Measurements from ENCODE around the gene SRGAP3.

SRGAP3 gene

DNA sequence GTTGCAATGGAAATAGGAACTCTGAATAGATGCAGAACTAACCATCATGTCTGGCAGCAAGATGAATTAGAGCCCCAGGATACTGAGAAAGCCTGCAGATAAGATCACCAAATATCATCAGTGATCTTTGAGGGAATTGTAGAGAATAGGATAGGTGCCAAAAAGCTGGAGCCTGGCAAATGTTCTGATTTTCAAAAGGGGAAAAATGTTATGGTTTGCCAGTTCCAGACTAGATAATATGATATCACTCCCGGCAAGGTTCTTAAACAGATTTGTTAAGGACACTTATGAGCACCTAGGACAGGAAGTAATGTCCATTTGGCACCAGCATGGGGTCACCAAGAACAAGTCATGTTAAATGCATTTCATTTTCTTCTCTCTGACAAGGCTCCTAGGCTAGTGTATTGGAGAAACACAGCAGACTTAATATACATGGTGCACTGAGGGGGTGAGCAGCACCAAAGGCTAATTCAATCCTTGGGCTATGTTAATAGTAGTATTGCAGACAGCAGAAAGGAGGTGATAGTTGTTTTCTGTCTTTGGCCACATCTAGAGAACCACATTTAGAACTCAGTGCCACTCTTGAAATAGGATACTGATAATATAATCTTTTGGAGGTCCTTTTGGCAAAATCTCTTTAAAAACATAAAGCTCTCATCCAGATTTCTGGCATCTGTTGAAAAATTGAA lies 4.8 kb downstream of the SRGAP3 start:
- no peaks in the 10 kb centered on the region for H3K36me3 ChIP-seq

DNA sequence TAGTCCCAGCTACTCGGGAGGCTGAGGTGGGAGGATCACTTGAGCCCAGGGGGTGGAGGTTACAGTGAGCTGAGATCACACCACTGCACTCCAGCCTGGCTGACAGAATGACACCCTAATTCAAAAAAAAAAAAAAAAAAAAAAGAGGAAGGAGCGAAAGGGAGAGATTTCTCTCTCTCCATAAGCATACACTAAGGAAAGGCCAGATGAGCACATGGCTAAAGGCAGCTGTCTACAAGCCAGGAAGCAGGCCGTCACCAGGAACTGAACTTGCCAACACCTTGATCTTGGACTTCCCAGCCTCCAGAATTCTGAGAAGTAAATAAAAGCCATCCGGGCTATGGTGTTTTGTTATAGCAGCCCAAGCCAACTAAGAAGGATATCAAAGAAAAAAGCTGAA lies 7.5 kb downstream of the SRGAP3 start:
- H3K9ac ChIP-seq, result no peak overlapping the region
- H3K27me3 ChIP-seq, result no peaks in the 10 kb centered on the region
- no peaks in the 10 kb centered on the region for H4K20me1 ChIP-seq
- no peaks in the 10 kb centered on the region for H3K36me3 ChIP-seq
- no peaks in the 10 kb centered on the region for H3K9me3 ChIP-seq
- no peak overlapping the region for H3K4me3 ChIP-seq
- H3K4me2 ChIP-seq, result no peak overlapping the region
- H3K4me1 ChIP-seq, result no peaks in the 10 kb centered on the region; the same call in 1 of the 2 replicates
- H3K27ac ChIP-seq, result no peak overlapping the region
- TF ChIP-seq Cebpa-rat (IDR thresholded peaks at IDR 0.05), result no peak

More for the DNA sequence above, 4.8 kb downstream of the SRGAP3 start:
- Histone ChIP-seq H3K9ac (no peak overlapping the region), H3K4me1 (peaks cover 22% of the 10 kb centered on the region), H3K4me3 (no peak overlapping the region), H3K9me3 (no peaks in the 10 kb centered on the region), H3K27me3 (no peaks in the 10 kb centered on the region), H3K4me2 (no peak overlapping the region), H4K20me1 (no peaks in the 10 kb centered on the region), H3K27ac (no peak overlapping the region)
- no peak for TF ChIP-seq Cebpa-rat (IDR thresholded peaks at IDR 0.05)

DNA sequence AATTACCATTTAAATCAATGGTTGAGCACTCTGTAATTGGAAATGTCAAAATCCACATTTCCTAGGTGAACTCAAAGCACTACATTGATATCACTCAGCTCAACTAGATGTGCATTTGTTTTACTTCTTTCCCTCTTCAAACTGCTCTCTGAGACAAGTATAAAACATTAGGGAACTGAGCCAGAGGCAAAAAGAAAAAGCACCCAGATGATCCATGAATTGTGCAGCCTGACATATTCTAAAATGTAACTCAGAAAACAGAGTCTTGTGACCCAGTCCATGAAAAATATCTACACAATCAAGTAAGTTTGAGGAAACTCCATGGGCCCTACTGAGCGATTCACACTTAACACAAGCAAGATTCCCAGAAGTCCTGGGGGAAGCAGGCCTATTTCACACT lies 9.8 kb downstream of the SRGAP3 start:
- H3K4me1 ChIP-seq, result no peaks in the 10 kb centered on the region

DNA sequence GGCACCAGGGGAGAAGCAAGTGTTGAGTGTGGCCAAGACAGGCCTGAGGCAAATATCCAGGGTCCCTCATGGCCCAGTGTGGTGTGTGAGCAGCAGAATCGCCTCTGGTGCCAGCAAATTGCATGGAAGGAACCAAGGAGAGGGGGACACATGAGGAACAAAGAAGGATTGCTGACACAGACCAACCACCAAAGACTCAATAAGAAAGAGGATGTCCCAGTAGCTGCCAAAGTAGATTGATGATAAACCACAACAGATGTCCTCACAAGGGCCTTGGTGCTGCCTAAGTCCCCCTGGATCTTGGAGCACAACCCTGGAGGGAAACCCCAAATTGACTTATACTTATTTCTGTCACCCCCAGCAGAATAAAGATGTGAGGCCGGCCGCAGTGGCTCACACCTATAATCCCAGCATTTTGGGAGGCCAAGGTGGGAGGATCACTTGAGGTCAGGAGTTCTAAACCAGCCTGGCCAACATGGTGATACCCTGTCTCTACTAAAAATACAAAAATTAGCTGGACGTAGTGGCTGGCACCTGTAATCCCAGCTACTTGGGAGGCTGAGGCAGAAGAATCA lies 10.6 kb downstream of the SRGAP3 start:
- Histone ChIP-seq H3K27me3 (no peaks in the 10 kb centered on the region), H3K4me3 (no peak overlapping the region), H3K9me3 (no peaks in the 10 kb centered on the region), H3K36me3 (peaks cover 3% of the 10 kb centered on the region; the same call in 1 of the 2 replicates), H3K4me1 (no peaks in the 10 kb centered on the region), H4K20me1 (no peaks in the 10 kb centered on the region), H3K27ac (no peak overlapping the region), H3K9ac (no peak overlapping the region), H3K4me2 (no peak overlapping the region)
- TF ChIP-seq Cebpa-rat (IDR thresholded peaks at IDR 0.05), result no peak

More for the DNA sequence above, 9.8 kb downstream of the SRGAP3 start:
- H3K36me3 ChIP-seq, result peaks cover 3% of the 10 kb centered on the region; the same call in 1 of the 2 replicates
- H3K4me2 ChIP-seq, result no peak overlapping the region
- no peaks in the 10 kb centered on the region for H4K20me1 ChIP-seq
- H3K27me3 ChIP-seq, result no peaks in the 10 kb centered on the region
- H3K27ac ChIP-seq, result no peak overlapping the region
- no peak overlapping the region for H3K4me3 ChIP-seq
- H3K9me3 ChIP-seq, result no peaks in the 10 kb centered on the region
- H3K9ac ChIP-seq, result no peak overlapping the region
- no peak for TF ChIP-seq Cebpa-rat (IDR thresholded peaks at IDR 0.05)

DNA sequence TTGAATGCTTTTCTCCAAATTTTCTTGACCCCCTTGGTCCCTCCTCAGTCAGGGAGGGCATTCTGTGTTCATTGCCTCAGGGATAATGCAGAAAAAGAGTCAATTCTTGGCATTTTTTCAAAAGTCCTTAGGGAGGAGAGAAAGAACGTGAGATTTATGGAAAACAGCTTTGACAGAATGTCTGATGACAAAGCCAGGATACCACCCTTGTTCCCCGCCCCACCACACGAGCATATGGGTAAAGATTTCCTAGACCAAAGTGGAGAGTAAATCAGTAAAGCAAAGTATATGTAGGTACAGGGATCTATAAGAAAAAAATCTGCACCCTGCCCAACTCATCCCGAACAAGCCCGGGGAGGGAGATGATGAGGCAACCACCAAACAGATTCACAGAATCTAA lies 11.2 kb downstream of the SRGAP3 start:
- no peak overlapping the region for H3K27ac ChIP-seq
- H3K27me3 ChIP-seq, result no peaks in the 10 kb centered on the region
- peaks cover 3% of the 10 kb centered on the region; the same call in 1 of the 2 replicates for H3K36me3 ChIP-seq
- H3K4me1 ChIP-seq, result no peaks in the 10 kb centered on the region
- H4K20me1 ChIP-seq, result no peaks in the 10 kb centered on the region
- H3K9me3 ChIP-seq, result no peaks in the 10 kb centered on the region
- no peak overlapping the region for H3K4me3 ChIP-seq
- no peak overlapping the region for H3K9ac ChIP-seq
- no peak overlapping the region for H3K4me2 ChIP-seq
- no peak for TF ChIP-seq Cebpa-rat (IDR thresholded peaks at IDR 0.05)

DNA sequence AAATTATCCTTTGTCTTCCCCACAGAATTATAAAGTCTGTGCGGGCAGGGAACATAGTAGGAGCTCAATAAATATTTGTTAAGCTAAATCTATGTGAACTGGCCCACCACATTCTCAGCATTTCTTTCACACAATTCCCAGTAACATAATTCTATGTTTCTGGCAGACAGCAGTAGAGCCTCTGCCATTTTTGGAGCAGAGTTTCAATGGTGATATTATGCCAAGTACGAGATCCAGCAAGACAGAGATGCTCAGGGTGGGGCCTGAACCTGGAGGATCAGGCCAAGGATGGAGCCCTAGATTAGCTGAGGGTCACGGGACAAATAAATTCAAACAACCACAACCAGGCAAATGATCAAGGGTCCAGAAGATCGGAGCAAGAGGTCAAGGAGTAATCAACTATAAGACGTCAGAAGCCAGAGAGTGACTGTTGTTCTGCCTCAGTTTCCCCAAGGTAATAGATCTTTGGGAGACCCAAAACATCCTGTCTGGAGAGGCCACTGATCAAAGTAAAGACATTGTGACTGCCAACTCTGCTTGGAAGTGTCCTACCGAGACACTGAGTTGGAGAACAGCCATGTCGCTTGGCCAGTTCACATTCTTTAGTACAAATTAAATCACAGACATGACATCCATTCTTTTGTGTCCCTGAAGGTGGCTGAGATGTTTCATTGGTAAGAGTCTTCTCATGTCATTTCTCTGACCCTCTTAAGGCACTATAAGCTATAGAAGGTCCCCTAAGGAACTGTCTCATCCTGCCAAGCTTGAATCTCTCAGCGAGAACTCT lies 15.4 kb downstream of the SRGAP3 start:
- Histone ChIP-seq H3K4me2 (no peak overlapping the region), H3K36me3 (peaks cover 3% of the 10 kb centered on the region; the same call in 1 of the 2 replicates), H3K9ac (no peak overlapping the region), H3K4me1 (0 out of 2 replicates have a peak, but pooled peaks cover 8% of the 10 kb centered on the region), H3K4me3 (no peak overlapping the region), H3K27ac (no peak overlapping the region), H3K9me3 (no peaks in the 10 kb centered on the region), H4K20me1 (no peaks in the 10 kb centered on the region), H3K27me3 (no peaks in the 10 kb centered on the region)
- no peak for TF ChIP-seq Cebpa-rat (IDR thresholded peaks at IDR 0.05)

DNA sequence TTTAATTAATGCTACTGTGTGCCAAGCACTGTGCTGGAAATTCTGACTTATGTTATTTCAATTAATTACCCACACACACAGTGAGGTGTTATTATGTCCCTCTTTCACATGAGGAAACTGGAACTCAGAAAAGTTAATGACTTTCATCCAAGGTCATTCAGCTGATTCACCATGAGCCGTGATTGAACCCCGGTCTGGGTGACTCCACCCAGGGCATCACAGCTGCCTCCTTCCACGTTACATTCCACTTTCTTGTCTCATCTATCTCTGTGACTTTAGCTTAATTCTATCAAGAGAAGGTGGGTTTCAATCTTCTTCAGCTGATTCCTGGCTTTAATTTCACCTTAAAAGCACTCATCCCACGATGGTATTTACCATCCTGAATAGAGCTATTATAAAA lies 16.3 kb downstream of the SRGAP3 start:
- H3K9ac ChIP-seq, result no peak overlapping the region
- H3K4me3 ChIP-seq, result no peak overlapping the region
- H3K36me3 ChIP-seq, result peaks cover 3% of the 10 kb centered on the region; the same call in 1 of the 2 replicates
- no peaks in the 10 kb centered on the region for H4K20me1 ChIP-seq
- H3K4me1 ChIP-seq, result 0 out of 2 replicates have a peak, but pooled peaks cover 8% of the 10 kb centered on the region
- no peaks in the 10 kb centered on the region for H3K27me3 ChIP-seq
- no peak overlapping the region for H3K4me2 ChIP-seq
- H3K9me3 ChIP-seq, result no peaks in the 10 kb centered on the region
- TF ChIP-seq Cebpa-rat (IDR thresholded peaks at IDR 0.05), result no peak
- H3K27ac ChIP-seq, result no peak overlapping the region

DNA sequence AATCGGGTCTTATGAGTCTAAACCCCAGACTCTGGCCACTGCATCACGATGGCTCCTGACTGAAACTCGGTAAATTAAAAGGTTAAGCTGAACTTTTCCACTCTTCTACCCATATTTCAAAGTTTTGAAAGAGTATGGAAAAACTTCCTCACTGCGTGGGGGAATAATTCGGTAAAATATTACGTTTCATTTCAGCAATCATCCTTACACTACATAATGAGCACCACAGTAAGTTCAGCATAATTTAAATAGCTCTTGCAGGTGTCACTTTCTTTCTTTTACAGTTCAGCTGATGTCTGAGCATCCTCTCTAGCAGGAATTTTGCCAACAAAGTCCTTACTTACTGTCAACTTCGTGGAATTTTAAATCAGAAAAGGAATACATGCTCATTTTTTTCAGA lies 17.5 kb downstream of the SRGAP3 start:
- Histone ChIP-seq H4K20me1 (no peaks in the 10 kb centered on the region), H3K9me3 (no peaks in the 10 kb centered on the region), H3K27ac (no peak overlapping the region), H3K9ac (no peak overlapping the region), H3K4me2 (no peak overlapping the region), H3K36me3 (peaks cover 3% of the 10 kb centered on the region; the same call in 1 of the 2 replicates), H3K4me1 (0 out of 2 replicates have a peak, but pooled peaks cover 8% of the 10 kb centered on the region), H3K4me3 (no peak overlapping the region), H3K27me3 (no peaks in the 10 kb centered on the region)
- no peak for TF ChIP-seq Cebpa-rat (IDR thresholded peaks at IDR 0.05)

DNA sequence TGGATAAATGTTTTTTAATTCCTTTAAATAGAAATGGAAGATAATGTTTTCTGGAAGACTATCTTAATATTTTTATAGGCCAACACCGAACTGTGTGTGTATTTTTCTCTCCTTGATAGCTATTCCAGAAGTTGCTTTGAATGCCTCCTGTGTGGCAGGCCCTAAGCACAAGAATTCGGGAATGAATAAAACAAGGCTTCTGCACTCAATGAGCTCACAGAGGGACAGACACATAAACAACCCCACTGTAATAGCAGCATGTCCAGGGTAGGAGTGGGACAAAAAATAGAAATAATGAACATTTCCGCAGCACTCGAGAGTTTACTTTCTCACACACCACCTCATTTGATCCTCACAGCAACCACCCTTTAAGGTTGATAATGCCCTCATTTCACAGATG lies 18.0 kb downstream of the SRGAP3 start:
- no peaks in the 10 kb centered on the region for H3K27me3 ChIP-seq
- TF ChIP-seq Cebpa-rat (IDR thresholded peaks at IDR 0.05), result no peak
- 0 out of 2 replicates have a peak, but pooled peaks cover 8% of the 10 kb centered on the region for H3K4me1 ChIP-seq
- no peak overlapping the region for H3K27ac ChIP-seq
- H3K4me3 ChIP-seq, result no peak overlapping the region
- no peak overlapping the region for H3K9ac ChIP-seq
- H3K36me3 ChIP-seq, result peaks cover 3% of the 10 kb centered on the region; the same call in 1 of the 2 replicates
- H3K4me2 ChIP-seq, result no peak overlapping the region
- H4K20me1 ChIP-seq, result no peaks in the 10 kb centered on the region
- H3K9me3 ChIP-seq, result no peaks in the 10 kb centered on the region

DNA sequence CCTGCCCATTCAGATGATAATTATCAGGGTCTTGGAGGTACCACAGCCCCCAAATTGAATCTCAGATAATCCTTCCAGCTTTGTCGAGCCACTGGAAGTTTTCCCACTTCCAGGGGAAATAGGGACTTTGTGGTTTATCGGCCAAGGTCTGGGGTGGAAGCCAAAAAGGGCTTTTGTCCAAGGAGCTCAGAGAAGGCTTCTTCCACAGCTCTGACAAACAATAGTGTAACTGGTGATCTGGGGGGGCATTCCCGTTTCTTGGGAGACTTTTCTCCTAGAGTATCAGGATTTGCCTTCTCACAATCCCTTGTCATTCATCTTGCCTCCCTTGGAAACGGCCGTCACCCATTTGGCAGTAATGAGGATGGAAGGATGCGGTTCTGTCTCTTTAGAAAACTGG lies 18.4 kb downstream of the SRGAP3 start:
- Histone ChIP-seq H3K4me3 (no peak overlapping the region), H4K20me1 (no peaks in the 10 kb centered on the region), H3K36me3 (peaks cover 2% of the 10 kb centered on the region; the same call in 1 of the 2 replicates), H3K9me3 (no peaks in the 10 kb centered on the region), H3K4me2 (no peak overlapping the region), H3K4me1 (0 out of 2 replicates have a peak, but pooled peaks cover 8% of the 10 kb centered on the region), H3K9ac (no peak overlapping the region), H3K27me3 (no peaks in the 10 kb centered on the region), H3K27ac (no peak overlapping the region)
- no peak for TF ChIP-seq Cebpa-rat (IDR thresholded peaks at IDR 0.05)

All from BLaER1 (cell line).